K562 (cell line): ENCODE data around the gene PIEZO2. TPM values are rescaled to one million over a fixed set of nuclear protein-coding genes. Genes with fewer than 3 reads are reported as not detected.

Experiments used
- ATAC-seq: fragments of 200-7000 bp; cut with Tn5 transposase; 3 replicates; pipeline ENCODE4 v1.9.1; 2020; ENCODE audit warnings: moderate library complexity
- BruUV-seq: library from RNA; stranded (reverse); fragments of 400-500 nt; replicated peaks from 2 replicates; lab custom pipeline; 2021; lab: Mats Ljungman, UMichigan
- CTCF ChIA-PET: fragments of 300-600 bp; formaldehyde crosslinking; extraction: SDS; loops from one replicate; lab custom pipeline; 2021; ENCODE audit warnings: low intra/inter-chr PET ratio; lab: Yijun Ruan, JAX
- POLR2A ChIA-PET: fragments of 300-600, 350-650 bp; sonication (Branson Sonifier 250); formaldehyde crosslinking; extraction: SDS; loops from one replicate; lab custom pipeline; 2021; ENCODE audit warnings: antibody characterized with exemption, inconsistent platforms; lab: Yijun Ruan, JAX
- DNase-seq, 4 experiments: peaks; one replicate each; pipeline versions ENCODE4 v3.0.0 to v3.0.0-alpha.2; 2011 to 2018; ENCODE audit warnings: low spot score in 3 of 4, mixed read lengths in 3 of 4; ENCODE audit errors: extremely low read depth in 1 of 4
- FAIRE-seq: peaks from 2 replicates; lab custom pipeline; 2011; peaks lifted over from hg19 to GRCh38; lab: Jason Lieb, UNC
- H2AFZ ChIP-seq: 2 replicates; pipeline ENCODE4 v1.6.0; 2011; ENCODE audit warnings: low read depth, low read length, control low read depth, inconsistent platforms
- H3K27ac ChIP-seq: fragments of 200-600 bp; 3 replicates; pipeline ENCODE4 v1.8.0; 2011; ENCODE audit warnings: low read depth, mild to moderate bottlenecking, control low read depth, inconsistent platforms, low read length, moderate library complexity, mixed read lengths; ENCODE audit errors: extremely low read depth
- H3K27me3 ChIP-seq, 2 experiments: fragments of 300-600 bp in 1 of 2; 2 replicates in 1 of 2; 3 replicates in 1 of 2; pipeline versions ENCODE4 v1.6.0 to v1.8.0; 2011; ENCODE audit warnings: inconsistent platforms in 2 of 2, low read length in 2 of 2, mild to moderate bottlenecking in 1 of 2, mixed read lengths in 1 of 2, moderate library complexity in 1 of 2; ENCODE audit not compliant: control insufficient read depth in 2 of 2, insufficient read depth in 2 of 2
- H3K36me3 ChIP-seq: fragments of 300-600 bp; 3 replicates; pipeline ENCODE4 v1.8.0; 2011; ENCODE audit warnings: mild to moderate bottlenecking, low read length, inconsistent platforms; ENCODE audit not compliant: control insufficient read depth, insufficient read depth
- H3K4me1 ChIP-seq, 2 experiments: fragments of 200-600 bp in 1 of 2; replicated peaks in 1 of 2; 2 replicates in 1 of 2; 3 replicates in 1 of 2; pipeline versions ENCODE4 v1.5.1 to v1.8.0; 2011; ENCODE audit warnings: inconsistent platforms in 2 of 2, low read length in 2 of 2, mild to moderate bottlenecking in 1 of 2, mixed read lengths in 1 of 2, moderate library complexity in 1 of 2; ENCODE audit not compliant: control insufficient read depth in 2 of 2, insufficient read depth in 2 of 2
- H3K4me2 ChIP-seq: 2 replicates; pipeline ENCODE4 v1.6.1; 2011; ENCODE audit warnings: low read length, control low read depth, inconsistent platforms, mixed read lengths; ENCODE audit not compliant: insufficient read depth
- H3K4me3 ChIP-seq: fragments of 200-600 bp; sonication (generic), shearing (Covaris generic); 2 replicates; pipeline ENCODE4 v1.5.1; 2016; ENCODE audit warnings: control low read depth, inconsistent platforms
- H3K79me2 ChIP-seq: fragments of 200-600 bp; 3 replicates; pipeline ENCODE4 v1.8.0; 2011; ENCODE audit warnings: low read length, inconsistent platforms; ENCODE audit not compliant: control insufficient read depth, insufficient read depth
- H3K9ac ChIP-seq, 2 experiments: 2 replicates each; pipeline versions ENCODE4 v1.6.0 to v1.6.1; 2011; ENCODE audit warnings: low read depth in 2 of 2, low read length in 2 of 2, control low read depth in 1 of 2, inconsistent platforms in 1 of 2, mild to moderate bottlenecking in 1 of 2, mixed read lengths in 1 of 2; ENCODE audit not compliant: insufficient read depth in 1 of 2
- H3K9me1 ChIP-seq: one replicate; pipeline ENCODE4 v1.6.0; 2011; ENCODE audit warnings: inconsistent platforms, mild to moderate bottlenecking, low read length, moderate library complexity; ENCODE audit not compliant: control insufficient read depth, insufficient read depth
- H3K9me3 ChIP-seq: replicated peaks from 2 replicates; pipeline ENCODE4 v1.5.1; 2011; ENCODE audit warnings: low read depth, low read length, inconsistent platforms; ENCODE audit not compliant: control insufficient read depth, insufficient read depth
- H4K20me1 ChIP-seq: replicated peaks from 2 replicates; pipeline ENCODE4 v1.6.1; 2011; ENCODE audit warnings: low read length, inconsistent platforms, mixed read lengths; ENCODE audit not compliant: control insufficient read depth, insufficient read depth
- HES1 ChIP-seq: fragments of 450-650 bp; IDR thresholded peaks from 2 replicates; pipeline ENCODE4 v1.6.1; 2016; ENCODE audit warnings: low read depth, mild to moderate bottlenecking, moderate library complexity
- REST ChIP-seq, 2 experiments: fragments of 450-650 bp; formaldehyde crosslinking in 1 of 2; IDR thresholded peaks; 2 replicates each; pipeline versions ENCODE4 v1.4.0 to v1.6.1; 2014 to 2020; ENCODE audit warnings: mild to moderate bottlenecking in 2 of 2, borderline replicate concordance in 1 of 2, low read depth in 1 of 2
- ZNF165 ChIP-seq: fragments of 250-450 bp; sonication (Bioruptor Pico); IDR thresholded peaks from 2 replicates; pipeline ENCODE4 v1.4.0; 2020; ENCODE audit warnings: borderline replicate concordance
- ZNF740 ChIP-seq, 3 experiments: fragments of 200-800 bp in 1 of 3; sonication (Bioruptor generic) in 1 of 3; sonication (generic) in 1 of 3; formaldehyde crosslinking in 1 of 3; IDR thresholded peaks; 2 replicates each; pipeline versions ENCODE4 v1.6.1 to v1.8.0; 2016 to 2022; ENCODE audit warnings: mild to moderate bottlenecking in 2 of 3, missing compliant biosample characterization in 2 of 3, missing genetic modification characterization in 2 of 3, missing genetic modification reagents in 1 of 3
- WGBS: fragments of 100-300 bp; shearing (Covaris generic); methylation state at CpG from one replicate; pipeline ENCODE4 v1.1.6; 2016; ENCODE audit warnings: low coverage, mixed read lengths; ENCODE audit not compliant: insufficient coverage; ENCODE audit errors: missing lambda C conversion rate; 5-methylcytosine and 5-hydroxymethylcytosine counted together
- in situ Hi-C: fragments of 300-500 bp; cut with MboI; formaldehyde crosslinking; loops from 4 replicates; pipeline ENCODE4 v1.15.0; 2018; ENCODE audit warnings: inconsistent platforms, mixed read lengths
- intact Hi-C: fragments of 100-400 bp; cut with micrococcal nuclease; formaldehyde crosslinking; loops from 2 replicates; pipeline ENCODE4 v1.14.2; 2022
- polyA plus RNA-seq, 8 experiments: library from polyadenylated mRNA; depleted of rRNA in 4 of 8; stranded (reverse) in 5 of 8; unstranded in 3 of 8; fragments of >200 nt; fragmentation: Nextera tagmentation in 2 of 8; fragmentation: Illumina TruSeq in 1 of 8; extraction: Ambion mirVana in 2 of 8; extraction: Trizol in 1 of 8; gene quantifications; 2 replicates each; pipeline versions ENCODE4 v1.2.1 to v1.2.3, GENCODE V29; 2011 to 2014; ENCODE audit warnings: inconsistent platforms in 1 of 8, missing spikeins in 1 of 8
- total RNA-seq, 7 experiments: library from RNA; depleted of rRNA in 6 of 7; stranded (reverse); fragments of >200 nt in 6 of 7; fragmentation: Illumina TruSeq in 2 of 7; extraction: Trizol in 2 of 7; gene quantifications; 2 replicates each; pipeline versions ENCODE4 v1.2.1 to v1.2.3, GENCODE V29; 2011 to 2021; ENCODE audit warnings: low replicate concordance in 1 of 7

The PIEZO2 gene
- total and polyA plus RNA-seq, 9 of the 15 experiments (the other 6 are each of a cell fraction or from before 2014, with no cell fraction given) = 0.54 to 4.1 (median 2.0) TPM

- BruUV-seq = no TSS peak
- H3K4me3 ChIP-seq = no peak overlapping the region
- in situ Hi-C loops = no loop called here
- H3K27me3 ChIP-seq = no peaks in the 10 kb centered on the region
- H3K9ac ChIP-seq = no peak overlapping the region
- no peaks in the 10 kb centered on the region for H3K9me1 ChIP-seq
- TF ChIP-seq HES1 = no peak
- TF ChIP-seq REST (IDR thresholded peaks at IDR 0.05; ENCODE audit: borderline replicate concordance) = no peak
- TF ChIP-seq REST (CRISPR knock-in tag; IDR thresholded peaks at IDR 0.05; ENCODE audit: low read depth) = no peak
- TF ChIP-seq ZNF165 = no peak
- no peak for TF ChIP-seq ZNF740 (CRISPR knock-in tag; IDR thresholded peaks at IDR 0.05)
- TF ChIP-seq ZNF740 (tag; IDR thresholded peaks at IDR 0.05) = no peak
- no peaks in the 10 kb centered on the region for H3K4me1 ChIP-seq
- H4K20me1 ChIP-seq = no peaks in the 10 kb centered on the region
- no peak overlapping the region for H2AFZ ChIP-seq
- no peak overlapping the region for H3K4me2 ChIP-seq
- no peak for ATAC-seq
- under 1% methylated on average over 12 of the region's 12 CpGs for WGBS
- ChIA-PET POLR2A (no interaction called here), CTCF (no interaction called here)
- FAIRE-seq = no peak
- no peaks in the 10 kb centered on the region; the same call in 1 of the 2 replicates for H3K9me3 ChIP-seq
- H3K36me3 ChIP-seq = no peaks in the 10 kb centered on the region
- H3K27ac ChIP-seq = no peak overlapping the region
- H3K79me2 ChIP-seq = no peaks in the 10 kb centered on the region
- intact Hi-C loops = no loop called here
- no peak for DNase-seq
These were observed 199.1 kb downstream of the PIEZO2 start for GRCh38 chr18:10950080-10950875.
